ENCODE data around the gene C6orf15.

C6orf15 gene

GRCh38 chr6:31145386-31145785, 33.0 kb upstream of the C6orf15 start:
- no peak overlapping the region for H3K4me2 ChIP-seq (ENCODE audit: low read length)
- H3K36me3 ChIP-seq (ENCODE audit: insufficient read depth, low read length) = peaks cover 37% of the 10 kb centered on the region
- H3K4me3 ChIP-seq (ENCODE audit: low read depth, low read length, poor library complexity, severe bottlenecking) = no peak overlapping the region
- TF ChIP-seq EZH2 (IDR thresholded peaks at IDR 0.05; ENCODE audit: borderline replicate concordance, low read length) = no peak
- TF ChIP-seq, protein P1, sequence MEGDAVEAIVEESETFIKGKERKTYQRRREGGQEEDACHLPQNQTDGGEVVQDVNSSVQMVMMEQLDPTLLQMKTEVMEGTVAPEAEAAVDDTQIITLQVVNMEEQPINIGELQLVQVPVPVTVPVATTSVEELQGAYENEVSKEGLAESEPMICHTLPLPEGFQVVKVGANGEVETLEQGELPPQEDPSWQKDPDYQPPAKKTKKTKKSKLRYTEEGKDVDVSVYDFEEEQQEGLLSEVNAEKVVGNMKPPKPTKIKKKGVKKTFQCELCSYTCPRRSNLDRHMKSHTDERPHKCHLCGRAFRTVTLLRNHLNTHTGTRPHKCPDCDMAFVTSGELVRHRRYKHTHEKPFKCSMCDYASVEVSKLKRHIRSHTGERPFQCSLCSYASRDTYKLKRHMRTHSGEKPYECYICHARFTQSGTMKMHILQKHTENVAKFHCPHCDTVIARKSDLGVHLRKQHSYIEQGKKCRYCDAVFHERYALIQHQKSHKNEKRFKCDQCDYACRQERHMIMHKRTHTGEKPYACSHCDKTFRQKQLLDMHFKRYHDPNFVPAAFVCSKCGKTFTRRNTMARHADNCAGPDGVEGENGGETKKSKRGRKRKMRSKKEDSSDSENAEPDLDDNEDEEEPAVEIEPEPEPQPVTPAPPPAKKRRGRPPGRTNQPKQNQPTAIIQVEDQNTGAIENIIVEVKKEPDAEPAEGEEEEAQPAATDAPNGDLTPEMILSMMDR (IDR thresholded peaks at IDR 0.05; ENCODE audit: low read length) = no peak
- no peaks in the 10 kb centered on the region for H3F3A ChIP-seq (ENCODE audit: insufficient read depth, low read length)
- H3K9me2 ChIP-seq (ENCODE audit: low read depth, low read length) = no peaks in the 10 kb centered on the region
- H4K20me1 ChIP-seq (ENCODE audit: insufficient read depth, low read length) = no peaks in the 10 kb centered on the region
- H3K79me2 ChIP-seq (ENCODE audit: insufficient read depth, low read length) = no peaks in the 10 kb centered on the region
- H3K4me1 ChIP-seq (ENCODE audit: insufficient read depth, low read length, severe bottlenecking) = no peaks in the 10 kb centered on the region
- H2AFZ ChIP-seq (ENCODE audit: low read length) = no peak overlapping the region
- H3K9ac ChIP-seq (ENCODE audit: low read length) = no peak overlapping the region
- no peaks in the 10 kb centered on the region for H3K9me3 ChIP-seq (ENCODE audit: low read length)
- no peak overlapping the region for H3K27ac ChIP-seq (ENCODE audit: low read depth, low read length, poor library complexity, severe bottlenecking)
- H3K27me3 ChIP-seq (ENCODE audit: insufficient read depth, low read length) = no peaks in the 10 kb centered on the region

GRCh38 chr6:31144970-31145340, 32.6 kb upstream of the C6orf15 start:
- H3K79me2 ChIP-seq (ENCODE audit: insufficient read depth, low read length) = no peaks in the 10 kb centered on the region
- H3K36me3 ChIP-seq (ENCODE audit: insufficient read depth, low read length) = peaks cover 35% of the 10 kb centered on the region
- H3F3A ChIP-seq (ENCODE audit: insufficient read depth, low read length) = no peaks in the 10 kb centered on the region
- no peaks in the 10 kb centered on the region for H3K27me3 ChIP-seq (ENCODE audit: insufficient read depth, low read length)
- H3K27ac ChIP-seq (ENCODE audit: low read depth, low read length, poor library complexity, severe bottlenecking) = no peak overlapping the region
- TF ChIP-seq EZH2 (IDR thresholded peaks at IDR 0.05; ENCODE audit: borderline replicate concordance, low read length) = no peak
- TF ChIP-seq, protein P1 (IDR thresholded peaks at IDR 0.05; ENCODE audit: low read length) = no peak
- H3K9ac ChIP-seq (ENCODE audit: low read length) = no peak overlapping the region
- H4K20me1 ChIP-seq (ENCODE audit: insufficient read depth, low read length) = no peaks in the 10 kb centered on the region
- no peaks in the 10 kb centered on the region for H3K9me3 ChIP-seq (ENCODE audit: low read length)
- no peak overlapping the region for H3K4me2 ChIP-seq (ENCODE audit: low read length)
- H3K4me1 ChIP-seq (ENCODE audit: insufficient read depth, low read length, severe bottlenecking) = no peaks in the 10 kb centered on the region
- no peak overlapping the region for H2AFZ ChIP-seq (ENCODE audit: low read length)
- no peak overlapping the region for H3K4me3 ChIP-seq (ENCODE audit: low read depth, low read length, poor library complexity, severe bottlenecking)
- no peaks in the 10 kb centered on the region for H3K9me2 ChIP-seq (ENCODE audit: low read depth, low read length)

- peaks cover 33% of the 10 kb centered on the region for H3K36me3 ChIP-seq (ENCODE audit: insufficient read depth, low read length)
- H3K4me2 ChIP-seq (ENCODE audit: low read length) = no peak overlapping the region
- no peaks in the 10 kb centered on the region for H4K20me1 ChIP-seq (ENCODE audit: insufficient read depth, low read length)
- H3F3A ChIP-seq (ENCODE audit: insufficient read depth, low read length) = no peaks in the 10 kb centered on the region
- H3K4me3 ChIP-seq (ENCODE audit: low read depth, low read length, poor library complexity, severe bottlenecking) = no peak overlapping the region
- H3K9me3 ChIP-seq (ENCODE audit: low read length) = no peaks in the 10 kb centered on the region
- no peak overlapping the region for H3K9ac ChIP-seq (ENCODE audit: low read length)
- no peak overlapping the region for H2AFZ ChIP-seq (ENCODE audit: low read length)
- H3K79me2 ChIP-seq (ENCODE audit: insufficient read depth, low read length) = no peaks in the 10 kb centered on the region
- H3K27me3 ChIP-seq (ENCODE audit: insufficient read depth, low read length) = no peaks in the 10 kb centered on the region
- TF ChIP-seq EZH2 (IDR thresholded peaks at IDR 0.05; ENCODE audit: borderline replicate concordance, low read length) = no peak
- TF ChIP-seq, protein P1 (IDR thresholded peaks at IDR 0.05; ENCODE audit: low read length) = no peak
- no peaks in the 10 kb centered on the region for H3K9me2 ChIP-seq (ENCODE audit: low read depth, low read length)
- no peaks in the 10 kb centered on the region for H3K4me1 ChIP-seq (ENCODE audit: insufficient read depth, low read length, severe bottlenecking)
- no peak overlapping the region for H3K27ac ChIP-seq (ENCODE audit: low read depth, low read length, poor library complexity, severe bottlenecking)
Observed at GRCh38 chr6:31144296-31144969, 32.1 kb upstream of the C6orf15 start.
